H1 (cell line): ENCODE results near the gene CCDC195.

Source experiments
- CTCF ChIP-seq, 3 experiments: IDR thresholded peaks; 1 replicate in 2 of 3; 2 replicates in 1 of 3; pipeline versions ENCODE4 v1.5.1 to v1.6.1; 2011; ENCODE audit warnings: low read length in 3 of 3, mild to moderate bottlenecking in 3 of 3, inconsistent platforms in 2 of 3, low read depth in 1 of 3, moderate library complexity in 1 of 3; ENCODE audit not compliant: insufficient read depth in 1 of 3; ENCODE audit errors: control extremely low read depth in 1 of 3
- EGR1 ChIP-seq: IDR thresholded peaks from 2 replicates; pipeline ENCODE4 v1.6.1; 2011; ENCODE audit warnings: low read depth, low read length, borderline replicate concordance
- EP300 ChIP-seq, 2 experiments: IDR thresholded peaks; 1 replicate in 1 of 2; 2 replicates in 1 of 2; pipeline ENCODE4 v1.6.1; 2011 to 2012; ENCODE audit warnings: low read depth in 2 of 2, low read length in 2 of 2, mild to moderate bottlenecking in 2 of 2, borderline replicate concordance in 1 of 2, inconsistent platforms in 1 of 2, moderate library complexity in 1 of 2
- GTF2F1 ChIP-seq: IDR thresholded peaks from 2 replicates; pipeline ENCODE4 v1.6.1; 2012; ENCODE audit warnings: low read depth, low read length, improper control_type of control experiment, borderline replicate concordance
- HDAC2 ChIP-seq, 2 experiments: fragments of 300-600 bp in 1 of 2; sonication (generic) in 1 of 2; IDR thresholded peaks; 2 replicates each; pipeline ENCODE4 v1.6.1; 2011 to 2012; ENCODE audit warnings: low read depth in 2 of 2, low read length in 2 of 2, mild to moderate bottlenecking in 2 of 2, moderate library complexity in 2 of 2, borderline replicate concordance in 1 of 2, inconsistent platforms in 1 of 2
- PHF8 ChIP-seq: fragments of 200-600 bp; sonication (generic); conservative IDR thresholded peaks from 2 replicates; pipeline ENCODE4 v1.7.1; 2012; ENCODE audit warnings: low read depth, mild to moderate bottlenecking, inconsistent platforms, low read length, moderate library complexity
- POLR2A ChIP-seq, 2 experiments: IDR thresholded peaks; 1 replicate in 1 of 2; 2 replicates in 1 of 2; pipeline ENCODE4 v1.6.1; 2011; ENCODE audit warnings: low read depth in 2 of 2, low read length in 2 of 2, mild to moderate bottlenecking in 2 of 2; ENCODE audit errors: control extremely low read depth in 1 of 2
- RAD21 ChIP-seq, 2 experiments: IDR thresholded peaks in 1 of 2; conservative IDR thresholded peaks in 1 of 2; 2 replicates each; pipeline ENCODE4 v1.6.1; 2011; ENCODE audit warnings: low read depth in 2 of 2, low read length in 2 of 2, improper control_type of control experiment in 1 of 2, inconsistent platforms in 1 of 2, mild to moderate bottlenecking in 1 of 2, moderate library complexity in 1 of 2
- ZNF274 ChIP-seq: IDR thresholded peaks from 2 replicates; pipeline ENCODE4 v1.7.0; 2012; ENCODE audit warnings: low read length, borderline replicate concordance; ENCODE audit errors: extremely low read depth

- TF ChIP-seq CTCF (IDR thresholded peaks at IDR 0.05; ENCODE audit: control extremely low read depth in 1 of 3, insufficient read depth in 1 of 3, low read depth in 1 of 3, low read length in 3 of 3) (no peak), RAD21 (IDR thresholded peaks at IDR 0.05 in 1 of 2, conservative IDR thresholded peaks at IDR 0.05 in 1 of 2; ENCODE audit: low read depth in 2 of 2, low read length in 2 of 2) (no peak), HDAC2 (IDR thresholded peaks at IDR 0.05; ENCODE audit: borderline replicate concordance in 1 of 2, low read depth in 2 of 2, low read length in 2 of 2) (no peak), EGR1 (no peak), POLR2A (IDR thresholded peaks at IDR 0.05; ENCODE audit: control extremely low read depth in 1 of 2, low read depth in 2 of 2, low read length in 2 of 2) (no peak), ZNF274 (no peak), GTF2F1 (no peak), PHF8 (no peak), EP300 (IDR thresholded peaks at IDR 0.05; ENCODE audit: borderline replicate concordance in 1 of 2, low read depth in 2 of 2, low read length in 2 of 2) (no peak)
These were observed 31.0 kb downstream of the CCDC195 start for GRCh38 chr2:224685121-224685520.
